Prostate gland (tissue), 2 donors: Measurements from ENCODE around the gene DUS1L.

Source experiments
- POLR2A ChIP-seq: fragments of 450-650 bp; IDR thresholded peaks from one replicate; pipeline ENCODE4 v1.6.1; 2016; ENCODE audit warnings: antibody characterized with exemption, mild to moderate bottlenecking
- TF ChIP-seq, protein P1 (sequence below), 4 experiments: fragments of 200-600 bp in 2 of 4; fragments of 450-650 bp in 2 of 4; sonication (generic) in 2 of 4; IDR thresholded peaks; 1 replicate in 3 of 4; 2 replicates in 1 of 4; pipeline ENCODE4 v1.5.1; 2016 to 2019; ENCODE audit warnings: antibody characterized with exemption in 4 of 4, mild to moderate bottlenecking in 2 of 4, moderate library complexity in 2 of 4

DNA sequence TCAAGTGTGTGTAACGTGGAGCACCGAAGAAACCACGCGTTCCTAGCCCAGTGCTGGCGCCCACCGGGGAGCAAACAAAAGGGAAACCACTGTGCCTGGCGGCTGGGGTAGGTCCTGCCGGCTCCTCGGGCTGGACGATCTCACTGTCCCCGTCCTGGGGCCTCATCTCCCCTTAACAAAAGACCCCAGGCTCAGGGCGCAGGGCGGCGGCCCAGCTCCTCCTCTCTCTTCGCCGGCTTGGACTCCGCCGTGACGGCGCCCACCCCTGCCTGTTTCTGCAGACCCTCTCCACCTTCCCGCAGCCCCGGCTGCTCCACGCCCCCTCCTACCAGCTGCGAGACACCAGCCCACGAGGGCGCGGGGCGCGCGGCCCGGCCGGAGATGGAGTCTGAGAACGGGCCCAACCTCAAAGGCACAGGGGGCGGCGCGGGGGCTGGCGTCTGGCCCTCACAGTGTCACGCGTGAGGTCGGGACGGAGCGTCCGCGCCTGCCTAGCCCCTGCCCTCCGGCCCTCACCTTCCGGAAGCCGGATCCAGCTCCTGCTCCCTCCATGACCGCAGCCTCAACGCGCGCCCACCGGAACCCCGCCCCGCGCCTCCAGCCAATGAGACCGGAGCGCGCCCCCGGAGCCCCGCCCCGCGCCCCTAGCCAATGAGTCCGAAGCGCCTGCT is 43.2 kb downstream of the DUS1L start, which contains the start of gene CENPX:
- TF ChIP-seq, protein P1, sequence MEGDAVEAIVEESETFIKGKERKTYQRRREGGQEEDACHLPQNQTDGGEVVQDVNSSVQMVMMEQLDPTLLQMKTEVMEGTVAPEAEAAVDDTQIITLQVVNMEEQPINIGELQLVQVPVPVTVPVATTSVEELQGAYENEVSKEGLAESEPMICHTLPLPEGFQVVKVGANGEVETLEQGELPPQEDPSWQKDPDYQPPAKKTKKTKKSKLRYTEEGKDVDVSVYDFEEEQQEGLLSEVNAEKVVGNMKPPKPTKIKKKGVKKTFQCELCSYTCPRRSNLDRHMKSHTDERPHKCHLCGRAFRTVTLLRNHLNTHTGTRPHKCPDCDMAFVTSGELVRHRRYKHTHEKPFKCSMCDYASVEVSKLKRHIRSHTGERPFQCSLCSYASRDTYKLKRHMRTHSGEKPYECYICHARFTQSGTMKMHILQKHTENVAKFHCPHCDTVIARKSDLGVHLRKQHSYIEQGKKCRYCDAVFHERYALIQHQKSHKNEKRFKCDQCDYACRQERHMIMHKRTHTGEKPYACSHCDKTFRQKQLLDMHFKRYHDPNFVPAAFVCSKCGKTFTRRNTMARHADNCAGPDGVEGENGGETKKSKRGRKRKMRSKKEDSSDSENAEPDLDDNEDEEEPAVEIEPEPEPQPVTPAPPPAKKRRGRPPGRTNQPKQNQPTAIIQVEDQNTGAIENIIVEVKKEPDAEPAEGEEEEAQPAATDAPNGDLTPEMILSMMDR (IDR thresholded peaks at IDR 0.05) = no peak
- peak; percentile 49 for TF ChIP-seq POLR2A
